Testis (tissue), 2 donors: ENCODE measurements around the gene LRRC56.

Experiments
- POLR2A ChIP-seq: fragments of 450-650 bp; IDR thresholded peaks from one replicate; pipeline ENCODE4 v1.6.1; 2017; ENCODE audit warnings: antibody characterized with exemption, mild to moderate bottlenecking, moderate library complexity
- TF ChIP-seq, protein P1 (sequence below), 3 experiments: fragments of 450-650 bp in 2 of 3; fragments of 200-600 bp in 1 of 3; sonication (generic) in 1 of 3; IDR thresholded peaks; one replicate each; pipeline ENCODE4 v1.5.1; 2016 to 2019; ENCODE audit warnings: antibody characterized with exemption in 3 of 3, mild to moderate bottlenecking in 2 of 3, moderate library complexity in 1 of 3

DNA sequence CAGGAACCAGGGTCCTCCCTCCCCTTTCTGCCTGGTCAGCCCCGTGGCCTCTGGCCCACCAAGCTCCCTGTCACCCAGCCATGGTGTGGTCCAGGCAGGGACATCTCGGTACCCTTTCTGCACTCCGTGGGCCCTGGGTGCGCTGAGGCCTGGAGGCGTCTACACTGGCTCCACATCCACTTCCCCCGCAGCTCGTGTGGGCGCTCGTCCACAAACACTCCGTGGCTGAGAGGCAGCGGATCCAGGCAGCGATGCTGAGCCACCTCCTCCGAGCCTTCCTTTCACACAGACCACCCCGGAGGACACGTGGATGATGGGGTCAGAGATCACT is 46.4 kb upstream of the LRRC56 start:
- TF ChIP-seq, protein P1, sequence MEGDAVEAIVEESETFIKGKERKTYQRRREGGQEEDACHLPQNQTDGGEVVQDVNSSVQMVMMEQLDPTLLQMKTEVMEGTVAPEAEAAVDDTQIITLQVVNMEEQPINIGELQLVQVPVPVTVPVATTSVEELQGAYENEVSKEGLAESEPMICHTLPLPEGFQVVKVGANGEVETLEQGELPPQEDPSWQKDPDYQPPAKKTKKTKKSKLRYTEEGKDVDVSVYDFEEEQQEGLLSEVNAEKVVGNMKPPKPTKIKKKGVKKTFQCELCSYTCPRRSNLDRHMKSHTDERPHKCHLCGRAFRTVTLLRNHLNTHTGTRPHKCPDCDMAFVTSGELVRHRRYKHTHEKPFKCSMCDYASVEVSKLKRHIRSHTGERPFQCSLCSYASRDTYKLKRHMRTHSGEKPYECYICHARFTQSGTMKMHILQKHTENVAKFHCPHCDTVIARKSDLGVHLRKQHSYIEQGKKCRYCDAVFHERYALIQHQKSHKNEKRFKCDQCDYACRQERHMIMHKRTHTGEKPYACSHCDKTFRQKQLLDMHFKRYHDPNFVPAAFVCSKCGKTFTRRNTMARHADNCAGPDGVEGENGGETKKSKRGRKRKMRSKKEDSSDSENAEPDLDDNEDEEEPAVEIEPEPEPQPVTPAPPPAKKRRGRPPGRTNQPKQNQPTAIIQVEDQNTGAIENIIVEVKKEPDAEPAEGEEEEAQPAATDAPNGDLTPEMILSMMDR (IDR thresholded peaks at IDR 0.05), result no peak
- no peak for TF ChIP-seq POLR2A
